GM12864 (cell line): ENCODE data around the gene SCN11A.
A peak's percentile ranks its signal among the peaks of the same experiment; 100 is the strongest.
"Not testable (repeated sequence)": the region's sequence is repeated elsewhere in the genome, so short reads cannot be mapped to it uniquely, and the experiment has no call there.

Source experiments
- DNase-seq: peaks from one replicate; pipeline ENCODE4 v3.0.0-alpha.2; 2011; ENCODE audit warnings: low read depth
- H3K4me3 ChIP-seq: 2 replicates; pipeline ENCODE4 v1.5.1; 2011; ENCODE audit warnings: mild to moderate bottlenecking, low read depth, low read length, control low read depth
- CTCF ChIP-seq: IDR thresholded peaks from 2 replicates; pipeline ENCODE4 v1.5.1; 2011; ENCODE audit warnings: low read depth, mild to moderate bottlenecking, moderate library complexity, low read length, control low read depth, inconsistent platforms; ENCODE audit errors: missing control alignments

SCN11A gene

GRCh38 chr3:39067286-39067685 is 15.5 kb upstream of the SCN11A start:
- H3K4me3 ChIP-seq, result no peak overlapping the region
- DNase-seq, result no peak
- no peak for TF ChIP-seq CTCF

- no peak overlapping the region for H3K4me3 ChIP-seq
- peak; percentile 74 for TF ChIP-seq CTCF
- DNase-seq, result no peak
Observed at GRCh38 chr3:39065197-39065596, 13.5 kb upstream of the SCN11A start.

- no peak overlapping the region for H3K4me3 ChIP-seq
- no peak for DNase-seq
- TF ChIP-seq CTCF, result no peak
Observed at GRCh38 chr3:39064646-39065045, 12.9 kb upstream of the SCN11A start.

- H3K4me3 ChIP-seq, result no peak overlapping the region
- no peak for TF ChIP-seq CTCF
- DNase-seq, result no peak
Observed at GRCh38 chr3:39063143-39063542, 11.4 kb upstream of the SCN11A start.

GRCh38 chr3:39062180-39062579 is 10.4 kb upstream of the SCN11A start:
- H3K4me3 ChIP-seq, result no peak overlapping the region
- TF ChIP-seq CTCF, result no peak
- DNase-seq, result no peak

GRCh38 chr3:39061228-39061627 is 9.5 kb upstream of the SCN11A start:
- DNase-seq, H3K4me3 ChIP-seq: not testable (repeated sequence)

- no peak for DNase-seq
- no peak overlapping the region; the same call in 1 of the 2 replicates for H3K4me3 ChIP-seq
- peak; percentile 2 for TF ChIP-seq CTCF
Observed at GRCh38 chr3:39056151-39056550, 4.4 kb upstream of the SCN11A start.

- H3K4me3 ChIP-seq, result no peak overlapping the region
- no peak for TF ChIP-seq CTCF
Observed at GRCh38 chr3:39053696-39054095, 2.0 kb upstream of the SCN11A start.

More at GRCh38 chr3:39053696-39054095, 2.0 kb upstream of the SCN11A start:
- DNase-seq, result no peak
